ENCODE results near the gene ENGASE. TPM values are rescaled to one million over a fixed set of nuclear protein-coding genes. Genes with fewer than 3 reads are reported as not detected.
A peak's percentile ranks its signal among the peaks of the same experiment; 100 is the strongest.
"Not testable (repeated sequence)": the region's sequence is repeated elsewhere in the genome, so short reads cannot be mapped to it uniquely, and the experiment has no call there.

ENGASE gene, protein sequence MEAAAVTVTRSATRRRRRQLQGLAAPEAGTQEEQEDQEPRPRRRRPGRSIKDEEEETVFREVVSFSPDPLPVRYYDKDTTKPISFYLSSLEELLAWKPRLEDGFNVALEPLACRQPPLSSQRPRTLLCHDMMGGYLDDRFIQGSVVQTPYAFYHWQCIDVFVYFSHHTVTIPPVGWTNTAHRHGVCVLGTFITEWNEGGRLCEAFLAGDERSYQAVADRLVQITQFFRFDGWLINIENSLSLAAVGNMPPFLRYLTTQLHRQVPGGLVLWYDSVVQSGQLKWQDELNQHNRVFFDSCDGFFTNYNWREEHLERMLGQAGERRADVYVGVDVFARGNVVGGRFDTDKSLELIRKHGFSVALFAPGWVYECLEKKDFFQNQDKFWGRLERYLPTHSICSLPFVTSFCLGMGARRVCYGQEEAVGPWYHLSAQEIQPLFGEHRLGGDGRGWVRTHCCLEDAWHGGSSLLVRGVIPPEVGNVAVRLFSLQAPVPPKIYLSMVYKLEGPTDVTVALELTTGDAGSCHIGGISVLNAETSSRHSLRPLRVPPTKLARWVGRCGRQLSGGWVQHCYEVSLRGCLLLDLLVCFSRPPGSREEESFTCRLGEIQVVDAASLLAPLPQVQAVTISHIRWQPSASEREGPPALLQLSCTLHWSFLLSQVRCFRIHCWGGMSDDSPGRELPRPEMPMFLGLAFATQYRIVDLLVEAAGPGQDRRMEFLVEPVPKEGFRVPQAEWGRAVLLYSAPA
- total RNA-seq: 11.2 and 16.9 TPM in 2 replicates

DNA sequence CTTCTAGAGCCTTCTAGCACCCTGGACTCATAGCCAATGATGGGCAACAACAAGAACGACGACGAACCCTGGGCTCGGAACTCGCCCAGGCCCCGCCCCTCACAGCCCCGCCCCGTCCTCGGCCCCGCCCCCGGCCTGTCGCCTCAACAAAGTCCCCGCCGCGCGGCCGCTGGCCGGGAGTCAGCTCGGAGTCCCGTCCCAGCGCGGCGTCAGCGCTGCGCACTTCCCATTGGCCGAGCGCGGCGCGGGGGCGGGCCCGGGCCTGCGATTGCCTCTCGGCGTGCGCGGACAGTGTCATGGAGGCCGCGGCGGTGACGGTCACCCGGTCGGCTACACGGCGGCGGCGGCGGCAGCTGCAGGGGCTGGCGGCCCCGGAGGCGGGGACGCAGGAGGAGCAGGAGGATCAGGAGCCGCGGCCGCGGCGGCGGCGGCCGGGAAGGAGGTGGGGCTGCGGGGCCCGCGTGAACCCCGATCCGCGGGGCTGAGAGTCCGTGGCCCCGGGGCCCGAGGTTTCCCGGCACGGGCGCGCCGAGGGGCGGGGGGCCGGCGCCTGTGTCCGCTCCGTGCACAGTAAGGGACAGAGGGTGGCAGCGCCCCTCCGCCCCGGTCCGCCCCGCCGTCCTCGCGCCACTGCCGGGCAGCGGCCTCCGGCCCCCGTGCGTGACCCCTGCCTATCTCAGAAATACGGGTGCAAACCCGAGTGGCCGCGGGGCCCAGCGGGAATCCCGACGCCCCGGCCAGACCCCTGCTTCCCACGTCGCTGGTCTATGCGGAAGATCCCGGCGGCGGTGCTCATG lies at the start of gene ENGASE:
TSS of gene ENGASE (plus strand) at position 176 of the 797 bp plus-strand sequence. CDS start at position 297, 121 bp downstream.
- peak; percentile 61 for DNase-seq (ENCODE audit: low read depth, low spot score)

DNA sequence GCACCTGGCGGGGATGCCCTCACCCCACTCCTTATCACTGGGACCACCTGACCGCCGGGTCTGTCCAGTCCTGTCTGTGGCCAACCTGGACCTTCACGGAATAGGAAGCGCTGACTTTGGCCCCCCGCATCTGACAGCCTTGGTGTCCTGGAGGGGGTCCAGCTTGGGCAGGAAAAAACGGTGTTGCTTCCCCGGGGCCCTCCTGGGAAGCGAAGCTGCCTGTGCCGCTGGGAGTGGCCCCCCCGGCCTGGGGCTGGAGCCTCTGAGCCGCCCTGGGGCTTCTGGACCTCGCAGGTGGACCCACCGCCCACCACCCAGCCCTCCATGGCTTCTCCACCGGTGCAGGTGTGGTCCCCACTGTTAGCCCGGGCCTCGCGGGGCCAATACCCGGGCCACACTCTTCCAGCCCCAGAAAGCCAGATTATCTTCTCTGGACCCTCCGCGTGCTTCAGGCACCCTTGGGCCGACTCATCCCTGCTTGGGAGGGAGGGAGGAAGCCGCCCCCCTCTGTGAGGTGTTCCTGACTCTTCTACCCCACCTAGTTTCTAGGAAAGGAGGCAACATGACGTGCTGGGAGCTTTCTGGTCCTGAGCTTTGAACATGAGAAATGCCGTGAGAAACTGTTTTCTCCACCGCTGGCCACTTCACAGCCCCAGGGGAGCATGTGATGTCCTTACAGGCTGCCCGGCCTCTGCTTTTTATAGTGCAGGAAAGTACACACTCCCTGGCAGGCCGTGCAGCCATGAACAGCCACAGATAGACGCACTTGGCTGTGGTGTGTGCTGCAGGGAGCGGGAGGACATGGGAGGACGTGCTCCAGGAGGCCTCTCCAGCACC lies 49.5 kb upstream of the ENGASE start:
- no peak for DNase-seq (ENCODE audit: low read depth, low spot score)

DNA sequence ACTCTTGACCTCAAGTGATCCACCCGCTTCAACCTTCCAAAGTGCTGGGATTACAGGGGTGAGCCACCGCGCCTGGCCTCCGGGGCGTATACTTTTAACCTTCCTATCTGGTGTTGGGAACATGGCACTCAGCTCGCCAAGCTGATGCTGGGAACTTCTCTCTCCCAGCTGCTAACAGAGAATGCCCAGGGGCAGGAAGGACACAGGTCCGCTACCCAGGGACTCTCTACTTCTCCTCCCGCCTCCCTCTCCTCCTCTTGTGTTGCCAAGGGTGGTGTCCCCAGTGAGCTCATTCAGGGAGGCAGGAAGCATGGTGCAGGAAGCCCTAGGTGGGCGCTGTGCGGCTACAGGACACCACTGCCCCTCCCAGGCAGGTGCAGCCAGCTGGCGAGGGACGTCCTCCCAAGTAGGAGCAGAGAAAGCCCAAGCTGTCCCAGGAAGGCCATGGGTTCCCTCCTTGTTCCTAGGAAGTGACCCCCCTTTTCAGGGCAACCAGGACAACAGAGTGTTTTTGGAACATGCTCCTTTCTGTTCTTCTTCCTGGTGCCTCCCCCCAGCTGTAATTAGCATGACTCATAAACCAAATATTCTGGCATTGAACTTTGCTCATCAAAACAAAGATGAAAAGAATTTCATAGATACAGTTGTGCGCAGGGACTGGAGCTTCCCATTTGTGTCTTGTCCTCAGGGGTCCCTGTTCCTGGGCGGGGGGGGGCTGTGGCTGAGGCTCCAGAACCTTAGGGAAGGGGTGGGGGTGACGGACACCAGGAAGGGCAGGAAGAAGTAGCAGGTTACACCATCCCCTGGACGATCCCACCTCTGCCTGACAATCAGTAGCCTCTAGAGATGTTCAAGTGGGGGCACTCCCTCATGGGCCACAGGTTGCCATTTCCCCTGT lies 48.0 kb upstream of the ENGASE start:
- no peak for DNase-seq (ENCODE audit: low read depth, low spot score)

DNA sequence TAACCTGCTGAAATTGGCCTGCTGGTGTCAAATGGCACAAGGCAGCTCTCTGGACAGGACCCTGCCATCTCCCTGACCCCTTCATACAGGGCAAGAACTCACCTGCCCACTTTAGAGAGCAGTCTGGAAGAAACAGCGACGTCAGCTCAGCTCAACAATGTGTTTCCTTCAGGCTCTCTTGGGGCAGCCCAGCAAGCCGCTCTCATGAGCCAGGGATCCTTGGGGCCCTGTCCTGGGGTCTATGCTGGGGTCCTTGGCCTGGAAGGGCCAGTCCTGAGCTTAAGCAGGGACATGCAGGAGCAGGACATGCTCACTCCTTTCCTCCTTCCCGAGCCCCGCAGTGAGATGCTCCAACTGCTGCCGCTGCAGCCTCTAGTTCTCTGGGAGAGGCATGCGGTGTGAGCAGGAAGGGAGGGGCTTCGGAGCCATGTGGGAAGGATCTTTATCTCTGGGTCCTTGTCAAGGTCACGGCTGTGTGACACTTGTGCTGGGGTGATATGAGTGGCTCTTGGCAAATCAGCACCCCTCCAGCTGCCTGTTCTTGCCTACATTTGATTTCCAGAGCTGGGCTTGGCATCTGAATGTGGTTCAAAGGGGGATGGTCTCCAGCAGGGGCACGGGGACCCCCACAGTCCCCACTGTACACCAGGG lies 47.2 kb upstream of the ENGASE start:
- DNase-seq (ENCODE audit: low read depth, low spot score): no peak

DNA sequence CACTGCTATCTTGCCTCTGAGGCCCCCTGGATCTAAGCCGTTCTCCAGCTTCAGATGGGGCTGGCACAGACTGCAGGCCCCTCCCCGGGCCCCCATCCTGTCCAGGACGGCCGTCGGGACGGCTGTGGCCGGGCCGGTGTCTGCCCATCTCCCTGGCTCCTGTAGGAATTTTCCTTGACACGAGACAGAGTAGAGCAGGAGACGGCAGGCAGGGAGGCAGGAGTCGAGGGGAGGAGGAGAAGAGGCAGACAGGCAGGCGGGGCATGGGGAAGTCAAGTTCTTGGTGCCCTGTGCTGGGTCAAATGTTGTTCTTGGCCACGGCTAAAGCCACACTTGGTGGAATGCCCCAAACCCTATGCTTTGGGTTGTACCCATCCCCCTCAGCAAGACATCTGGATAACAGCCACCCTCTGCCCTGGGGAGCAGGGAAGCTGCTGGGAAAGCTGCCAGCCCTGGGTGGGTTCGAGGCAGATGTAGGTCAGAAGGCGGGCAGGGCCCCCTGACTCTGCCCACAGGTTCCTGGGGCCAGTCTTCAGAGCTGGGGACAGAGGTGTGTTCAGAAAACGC lies 46.6 kb upstream of the ENGASE start:
- no peak for DNase-seq (ENCODE audit: low read depth, low spot score)

DNA sequence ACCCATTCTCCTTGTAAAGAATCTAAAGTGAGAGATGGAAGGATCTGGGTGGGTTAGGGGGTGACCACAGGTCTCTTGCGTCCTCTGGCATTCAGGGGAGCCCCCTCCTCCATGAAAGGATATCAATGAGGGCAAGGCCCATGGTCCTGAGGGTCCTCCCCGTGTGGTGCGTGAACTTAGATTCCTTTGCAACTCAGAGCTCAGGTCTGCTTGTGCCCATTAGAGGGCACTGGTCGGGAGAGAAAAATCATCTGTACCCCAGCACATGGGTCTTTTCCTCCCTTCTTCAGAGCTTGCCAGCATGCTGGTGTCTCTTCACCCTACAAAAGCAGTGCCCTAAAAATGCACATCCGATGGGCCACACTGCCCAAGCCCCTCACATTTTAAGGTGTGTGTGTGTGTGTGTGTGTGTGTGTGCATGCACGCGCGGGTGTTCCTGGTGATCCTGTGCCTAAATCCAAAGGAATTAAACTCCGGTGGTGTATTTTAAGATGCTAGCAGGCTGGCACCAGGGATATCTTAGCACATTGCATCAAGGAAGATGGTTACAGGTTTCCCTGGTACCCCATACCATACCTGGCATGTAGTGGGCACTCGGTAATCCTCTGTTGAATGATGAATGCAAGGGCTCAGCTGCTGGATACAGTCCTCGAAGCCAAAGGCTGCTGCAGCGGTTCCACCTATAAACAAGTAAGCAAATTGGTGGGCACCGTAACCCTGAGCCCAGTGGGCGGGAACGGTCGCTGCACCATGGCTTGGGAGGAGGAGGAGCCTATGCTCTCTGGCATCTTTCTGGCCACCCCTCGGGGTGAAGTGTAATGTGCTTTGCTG lies 45.9 kb upstream of the ENGASE start:
- DNase-seq (ENCODE audit: low read depth, low spot score): no peak

DNA sequence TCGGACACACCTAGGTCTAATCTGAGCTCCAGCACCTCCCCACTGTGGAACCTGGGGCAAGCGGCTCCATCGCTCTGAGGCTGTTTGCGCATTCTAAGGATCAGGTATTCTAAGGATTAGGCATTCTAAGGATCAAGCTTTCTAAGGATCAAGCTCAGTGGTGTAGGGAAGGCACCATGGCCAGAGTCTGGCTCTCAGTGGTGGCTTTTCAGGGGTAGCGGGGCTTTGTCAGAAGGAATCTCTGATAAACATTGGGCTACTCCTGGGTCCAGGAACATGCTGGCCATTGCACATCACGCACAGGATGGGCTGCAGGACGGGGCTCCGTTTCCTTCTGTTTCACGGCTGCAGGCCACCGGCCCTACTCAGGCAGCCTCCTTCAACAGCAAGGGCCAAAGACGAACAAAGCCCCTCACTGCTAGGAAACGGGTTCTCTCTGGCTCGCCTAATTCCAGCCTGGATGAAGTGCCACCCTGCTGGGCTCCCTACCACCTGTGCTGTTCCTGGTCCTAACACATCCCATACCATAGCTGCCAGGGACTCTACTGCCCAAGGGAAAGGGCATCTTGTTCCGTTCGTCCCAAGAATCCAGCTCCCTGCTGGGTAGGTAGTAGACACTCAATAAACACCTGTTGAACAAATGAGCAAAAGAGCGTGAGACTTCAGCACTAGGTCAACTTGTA lies 45.2 kb upstream of the ENGASE start:
- DNase-seq (ENCODE audit: low read depth, low spot score): no peak

DNA sequence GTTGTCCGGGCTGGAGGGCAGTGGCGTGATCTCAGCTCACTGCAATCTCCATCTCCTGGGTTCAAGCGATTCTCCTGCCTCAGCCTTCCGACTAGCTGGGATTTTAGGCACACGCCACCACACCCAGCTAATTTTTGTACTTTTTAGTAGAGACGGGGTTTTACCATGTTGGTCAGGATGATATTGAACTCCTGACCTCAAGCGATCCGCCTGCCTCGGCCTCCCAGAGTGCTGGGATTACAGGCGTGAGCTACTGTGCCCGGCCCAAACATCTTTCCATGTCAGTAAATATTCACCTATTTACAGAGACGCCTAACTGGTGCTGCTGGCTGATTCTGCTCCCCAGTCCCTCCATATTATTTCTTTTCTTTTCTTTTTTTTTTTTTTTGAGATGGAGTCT lies 44.0 kb upstream of the ENGASE start:
- DNase-seq (ENCODE audit: low read depth, low spot score): not testable (repeated sequence)

DNA sequence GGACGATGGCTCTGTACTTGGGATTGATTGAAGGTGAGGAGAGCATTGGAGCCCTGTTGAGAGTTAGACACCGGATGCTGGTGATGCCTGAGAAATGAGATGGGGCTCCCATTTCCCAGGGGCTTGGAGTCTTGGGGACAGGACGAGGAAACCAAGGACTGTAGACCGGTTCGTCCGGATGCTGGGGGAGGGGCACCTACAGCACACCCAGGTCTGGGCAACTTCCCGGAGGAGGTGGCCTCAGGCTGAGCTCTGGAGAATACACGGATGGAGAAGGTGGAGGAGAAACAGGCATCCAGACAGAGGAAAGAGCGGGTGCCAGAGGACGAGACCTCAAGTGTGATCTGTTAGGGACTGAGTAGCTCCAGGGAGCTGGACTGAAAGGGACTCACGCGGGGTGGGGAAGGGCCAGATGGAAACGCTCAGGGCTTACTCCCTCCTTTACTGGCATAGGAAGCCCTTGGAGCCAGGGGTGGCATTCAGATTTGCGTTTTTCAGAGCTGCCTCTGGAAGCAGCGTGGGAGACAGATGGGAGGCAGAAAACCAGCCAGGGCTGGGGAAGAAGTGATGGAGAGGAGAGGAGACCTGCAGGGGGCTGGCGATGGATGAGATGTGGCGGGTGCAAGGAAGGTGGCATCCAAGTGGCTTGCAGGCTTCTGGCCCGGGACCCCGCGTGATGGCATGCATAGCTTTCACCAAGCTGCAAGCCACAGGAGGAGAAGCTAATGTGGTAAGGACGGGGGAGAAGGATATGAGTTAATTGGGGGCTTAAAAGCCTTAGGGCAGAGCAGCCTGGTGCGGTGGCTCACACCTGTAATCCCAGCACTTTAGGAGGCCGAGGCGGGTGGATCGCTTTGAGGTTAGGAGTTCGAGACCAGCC lies 42.4 kb upstream of the ENGASE start:
- DNase-seq (ENCODE audit: low read depth, low spot score): no peak

DNA sequence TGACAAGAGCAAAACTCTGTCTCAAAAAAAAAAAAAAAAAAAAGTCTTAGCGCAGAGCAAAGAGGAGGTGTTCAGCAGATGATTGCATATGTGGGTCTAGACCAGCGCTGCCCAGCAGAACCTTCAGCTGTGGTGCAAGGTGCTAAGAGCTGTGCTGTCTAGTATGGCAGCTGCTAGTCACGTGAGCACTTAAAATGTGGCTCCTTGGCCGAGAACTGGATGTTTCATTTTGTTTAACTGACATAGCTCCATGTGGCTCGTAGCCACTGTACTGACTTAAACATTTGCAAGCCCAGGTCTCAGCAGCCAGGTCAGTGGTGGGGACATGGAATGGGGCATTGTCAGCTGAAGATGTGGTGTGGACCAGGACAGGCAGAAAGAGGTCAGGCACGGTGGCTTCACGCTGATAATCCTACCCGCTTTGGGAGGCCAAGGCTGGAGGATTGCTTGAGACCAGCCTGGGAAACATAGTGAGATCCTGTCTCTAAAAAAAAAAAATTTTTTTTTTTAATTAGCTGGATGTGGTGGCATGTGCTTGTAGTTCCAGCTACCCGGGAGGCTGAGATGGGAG lies 41.5 kb upstream of the ENGASE start:
- no peak for DNase-seq (ENCODE audit: low read depth, low spot score)

DNA sequence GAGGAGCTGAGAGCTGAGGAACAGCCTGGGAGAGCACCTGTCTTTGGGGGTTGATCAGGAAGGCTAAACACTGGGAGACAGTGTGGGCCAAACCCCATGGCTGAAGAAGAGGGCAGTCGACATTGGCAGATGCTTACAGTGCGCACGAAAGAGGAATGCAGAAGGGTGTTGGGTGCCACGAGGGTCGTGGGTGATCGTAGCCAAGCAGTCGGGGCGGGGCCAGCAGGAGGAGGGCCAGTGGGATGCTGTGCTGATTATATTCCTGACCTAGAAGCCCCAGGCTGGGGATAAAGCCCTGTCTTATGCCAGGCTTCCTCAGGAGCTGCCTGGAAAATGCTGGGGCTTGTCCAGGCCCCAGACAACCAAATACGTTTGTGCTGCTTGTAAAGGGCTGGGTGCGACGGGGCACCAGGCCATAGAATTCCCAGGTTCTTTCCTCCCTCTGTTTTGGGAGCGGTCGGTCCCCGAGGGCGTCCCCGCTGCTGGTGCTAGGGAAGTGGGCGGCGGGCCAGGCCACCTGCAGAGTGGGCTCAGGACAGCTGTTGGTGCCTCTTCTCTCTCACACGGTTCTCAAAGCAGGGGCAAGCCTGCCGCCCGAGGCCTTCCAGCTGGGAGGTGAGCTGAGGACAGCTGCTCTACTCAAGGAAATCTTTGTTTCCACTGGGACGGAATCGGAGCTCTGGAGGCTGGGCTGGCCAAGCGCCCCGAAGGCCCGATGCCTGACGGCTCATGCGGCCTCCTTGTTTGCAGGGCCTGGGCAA lies 40.7 kb upstream of the ENGASE start:
- no peak for DNase-seq (ENCODE audit: low read depth, low spot score)

DNA sequence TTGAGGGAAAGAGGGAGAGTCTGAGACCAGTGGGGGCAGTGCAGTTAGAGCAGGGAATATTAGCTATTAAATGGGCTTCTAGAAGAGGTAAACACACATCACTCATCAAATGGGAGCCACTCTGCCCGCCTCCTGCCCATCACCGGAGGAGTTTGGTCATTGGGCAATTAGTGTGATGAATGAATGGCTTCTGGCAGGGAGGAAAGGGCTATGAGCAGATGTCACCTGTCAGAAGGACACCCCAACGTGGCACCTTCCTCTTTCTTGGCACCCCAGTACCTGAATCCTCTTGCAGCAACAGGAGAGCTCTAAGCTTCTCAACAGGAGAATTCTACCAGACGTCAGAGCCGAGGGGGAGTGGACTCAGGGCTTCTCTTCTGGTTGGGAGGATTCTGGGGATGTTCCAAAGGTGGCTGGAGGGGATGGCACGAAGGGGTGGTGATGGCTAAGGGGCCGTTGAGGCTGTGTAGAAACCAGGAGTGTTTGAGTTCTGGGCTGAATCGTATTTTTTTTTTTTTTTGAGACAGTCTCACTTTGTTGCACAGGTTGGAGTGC lies 39.6 kb upstream of the ENGASE start:
- DNase-seq (ENCODE audit: low read depth, low spot score): no peak

DNA sequence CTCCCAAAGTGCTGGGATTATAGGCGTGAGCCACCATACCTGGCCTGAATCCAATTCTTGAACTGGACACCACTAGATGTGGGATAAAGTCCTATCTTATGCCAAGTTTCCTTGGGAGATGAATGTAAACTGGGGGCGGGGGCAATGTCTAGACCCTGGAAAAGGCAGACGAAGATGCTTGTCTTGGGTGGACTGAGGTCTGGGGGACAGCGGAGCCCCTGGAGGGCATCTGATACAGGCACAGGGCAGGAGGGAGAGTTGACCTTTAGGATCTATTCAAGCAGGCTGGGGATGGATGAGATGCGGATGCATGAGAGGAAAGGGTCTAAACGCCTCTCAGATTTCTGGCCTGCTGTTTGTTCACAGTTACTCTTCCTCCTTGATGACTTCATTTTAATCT lies 38.9 kb upstream of the ENGASE start:
- no peak for DNase-seq (ENCODE audit: low read depth, low spot score)

DNA sequence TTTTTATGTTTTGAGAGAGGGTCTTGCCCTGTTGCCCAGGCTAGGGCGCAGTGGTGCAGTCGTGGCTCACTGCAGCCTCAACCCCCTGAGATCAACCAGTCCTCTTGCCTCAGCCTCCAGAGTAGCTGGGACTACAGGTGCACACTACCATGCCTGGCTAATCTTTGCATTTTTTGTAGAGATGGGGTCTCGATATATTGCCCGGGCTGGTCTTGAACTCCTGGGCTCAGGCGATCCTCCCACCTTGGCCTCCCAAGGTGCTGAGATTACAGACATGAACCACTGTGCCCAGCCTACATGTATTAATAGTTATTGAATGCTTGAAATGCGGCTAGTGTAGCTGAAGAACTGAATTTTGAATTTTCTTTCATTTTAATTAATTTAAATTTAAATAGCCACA lies 38.4 kb upstream of the ENGASE start:
- DNase-seq (ENCODE audit: low read depth, low spot score): no peak

DNA sequence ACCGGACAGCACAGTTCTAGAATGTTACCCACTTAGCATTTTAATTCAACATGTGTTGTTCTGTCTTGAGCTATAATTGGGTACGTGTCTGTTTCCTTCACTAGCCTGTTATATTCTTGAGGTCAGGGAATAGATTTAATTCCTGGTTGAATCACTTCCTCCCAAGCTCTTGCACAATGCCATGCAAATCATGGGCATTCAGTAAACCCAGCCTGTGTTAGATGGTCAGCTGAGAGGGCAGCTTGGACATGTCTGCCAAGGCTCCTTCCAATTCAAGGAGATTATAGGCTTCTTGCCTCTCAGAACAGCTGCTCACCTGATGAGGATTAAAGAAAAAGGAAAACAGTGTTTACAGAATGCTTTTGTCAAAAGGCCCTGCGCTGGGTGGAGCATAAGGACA lies 38.0 kb upstream of the ENGASE start:
- DNase-seq (ENCODE audit: low read depth, low spot score): peak; percentile 75
